Peyer's patch (tissue), 4 donors: ENCODE data around the gene SYNGR1.

Experiments used
- POLR2A ChIP-seq, 2 donors: fragments of 450-650 bp; IDR thresholded peaks; one replicate each; pipeline ENCODE4 v1.5.1; 2017; ENCODE audit warnings: antibody characterized with exemption in 2 of 2, mild to moderate bottlenecking in 2 of 2, moderate library complexity in 2 of 2
- TF ChIP-seq, protein P1 (sequence below), 6 experiments: fragments of 450-650 bp in 4 of 6; fragments of 200-600 bp in 2 of 6; sonication (generic) in 1 of 6; IDR thresholded peaks; one replicate each; pipeline ENCODE4 v1.5.1; 2017 to 2019; ENCODE audit warnings: antibody characterized with exemption in 6 of 6, mild to moderate bottlenecking in 3 of 6, moderate library complexity in 1 of 6

DNA sequence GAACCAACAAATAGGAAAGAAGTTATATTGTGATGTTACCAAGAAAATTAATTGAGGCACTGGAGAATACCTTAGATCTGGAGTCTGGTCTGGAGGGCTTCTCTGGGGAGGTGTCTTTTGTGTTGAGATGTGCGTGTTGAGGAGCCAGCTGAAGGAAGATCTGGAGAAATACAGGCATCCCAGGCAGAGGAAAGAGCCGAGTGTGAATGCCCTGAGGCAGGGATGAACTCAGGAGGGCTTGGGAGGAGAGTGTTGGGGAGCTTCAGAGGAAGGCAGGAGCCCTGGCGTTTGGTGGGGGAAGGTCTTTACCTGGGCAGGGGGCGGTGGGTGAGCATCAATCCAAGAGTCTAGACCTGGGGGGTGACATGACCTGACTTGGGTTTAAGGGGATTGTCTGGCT is 13.1 kb downstream of the SYNGR1 start:
- TF ChIP-seq, protein P1, sequence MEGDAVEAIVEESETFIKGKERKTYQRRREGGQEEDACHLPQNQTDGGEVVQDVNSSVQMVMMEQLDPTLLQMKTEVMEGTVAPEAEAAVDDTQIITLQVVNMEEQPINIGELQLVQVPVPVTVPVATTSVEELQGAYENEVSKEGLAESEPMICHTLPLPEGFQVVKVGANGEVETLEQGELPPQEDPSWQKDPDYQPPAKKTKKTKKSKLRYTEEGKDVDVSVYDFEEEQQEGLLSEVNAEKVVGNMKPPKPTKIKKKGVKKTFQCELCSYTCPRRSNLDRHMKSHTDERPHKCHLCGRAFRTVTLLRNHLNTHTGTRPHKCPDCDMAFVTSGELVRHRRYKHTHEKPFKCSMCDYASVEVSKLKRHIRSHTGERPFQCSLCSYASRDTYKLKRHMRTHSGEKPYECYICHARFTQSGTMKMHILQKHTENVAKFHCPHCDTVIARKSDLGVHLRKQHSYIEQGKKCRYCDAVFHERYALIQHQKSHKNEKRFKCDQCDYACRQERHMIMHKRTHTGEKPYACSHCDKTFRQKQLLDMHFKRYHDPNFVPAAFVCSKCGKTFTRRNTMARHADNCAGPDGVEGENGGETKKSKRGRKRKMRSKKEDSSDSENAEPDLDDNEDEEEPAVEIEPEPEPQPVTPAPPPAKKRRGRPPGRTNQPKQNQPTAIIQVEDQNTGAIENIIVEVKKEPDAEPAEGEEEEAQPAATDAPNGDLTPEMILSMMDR (IDR thresholded peaks at IDR 0.05), result no peak
- no peak for TF ChIP-seq POLR2A (IDR thresholded peaks at IDR 0.05)
